Astrocyte (in vitro differentiated cells and primary cell): ENCODE measurements around the gene PTGER4. TPM values are rescaled to one million over a fixed set of nuclear protein-coding genes. Genes with fewer than 3 reads are reported as not detected.

Experiments used
- DNase-seq: peaks from one replicate; pipeline ENCODE4 v3.0.0-alpha.2; 2010; ENCODE audit warnings: low read depth
- FAIRE-seq: peaks from 2 replicates; lab custom pipeline; 2011; peaks lifted over from hg19 to GRCh38; lab: Jason Lieb, UNC
- H2AFZ ChIP-seq: 2 replicates; pipeline ENCODE4 v1.6.0; 2012; ENCODE audit warnings: low read depth, low read length, inconsistent platforms
- H3K27ac ChIP-seq: 2 replicates; pipeline ENCODE4 v1.5.1; 2011; ENCODE audit warnings: low read depth, low read length, inconsistent platforms
- H3K27me3 ChIP-seq: 2 replicates; pipeline ENCODE4 v1.6.0; 2011; ENCODE audit warnings: low read length, inconsistent platforms; ENCODE audit not compliant: insufficient read depth
- H3K36me3 ChIP-seq: 2 replicates; pipeline ENCODE4 v1.5.1; 2011; ENCODE audit warnings: low read length, inconsistent platforms; ENCODE audit not compliant: insufficient read depth
- H3K4me1 ChIP-seq: 2 replicates; pipeline ENCODE4 v1.5.1; 2011; ENCODE audit warnings: low read length, inconsistent platforms; ENCODE audit not compliant: insufficient read depth
- H3K4me2 ChIP-seq: 2 replicates; pipeline ENCODE4 v1.6.0; 2012; ENCODE audit warnings: low read length, inconsistent platforms
- H3K4me3 ChIP-seq: 2 replicates; pipeline ENCODE4 v1.5.1; 2011; ENCODE audit warnings: low read depth, mild to moderate bottlenecking, low read length, inconsistent platforms; ENCODE audit not compliant: insufficient read depth
- H3K79me2 ChIP-seq: 2 replicates; pipeline ENCODE4 v1.6.0; 2012; ENCODE audit warnings: mild to moderate bottlenecking, low read length, inconsistent platforms; ENCODE audit not compliant: insufficient read depth
- H3K9ac ChIP-seq: 2 replicates; pipeline ENCODE4 v1.6.0; 2012; ENCODE audit warnings: mild to moderate bottlenecking, low read length, inconsistent platforms
- H3K9me3 ChIP-seq: 2 replicates; pipeline ENCODE4 v1.5.1; 2012; ENCODE audit warnings: low read depth, mild to moderate bottlenecking, low read length, inconsistent platforms; ENCODE audit not compliant: insufficient read depth
- H4K20me1 ChIP-seq: 2 replicates; pipeline ENCODE4 v1.6.0; 2012; ENCODE audit warnings: low read length, inconsistent platforms; ENCODE audit not compliant: insufficient read depth
- H3K27ac Mint-ChIP-seq: one replicate; pipeline ENCODE4 v1.8.0; 2021; ENCODE audit warnings: mild to moderate bottlenecking, mixed read lengths; ENCODE audit not compliant: unreplicated experiment
- H3K27me3 Mint-ChIP-seq: one replicate; pipeline ENCODE4 v1.8.0; 2021; ENCODE audit warnings: low read depth, mixed read lengths; ENCODE audit not compliant: unreplicated experiment
- H3K36me3 Mint-ChIP-seq: one replicate; pipeline ENCODE4 v1.8.0; 2021; ENCODE audit warnings: low read depth, mixed read lengths; ENCODE audit not compliant: unreplicated experiment
- H3K4me1 Mint-ChIP-seq: one replicate; pipeline ENCODE4 v1.8.0; 2021; ENCODE audit warnings: low read depth, mixed read lengths; ENCODE audit not compliant: unreplicated experiment
- H3K4me3 Mint-ChIP-seq: one replicate; pipeline ENCODE4 v1.8.0; 2021; ENCODE audit warnings: mild to moderate bottlenecking, moderate library complexity, mixed read lengths; ENCODE audit not compliant: unreplicated experiment
- H3K9me3 Mint-ChIP-seq: one replicate; pipeline ENCODE4 v1.8.0; 2021; ENCODE audit warnings: mild to moderate bottlenecking, mixed read lengths; ENCODE audit not compliant: unreplicated experiment
- EZH2 ChIP-seq: IDR thresholded peaks from 2 replicates; pipeline ENCODE4 v1.6.1; 2012; ENCODE audit warnings: mild to moderate bottlenecking, low read length, inconsistent platforms; ENCODE audit not compliant: insufficient read depth
- total RNA-seq: library from RNA; stranded (reverse); gene quantifications from 2 replicates; pipeline ENCODE4 v1.2.1, GENCODE V29; 2021
- TF ChIP-seq, protein P1 (sequence below): IDR thresholded peaks from 2 replicates; pipeline ENCODE4 v1.5.1; 2011; ENCODE audit warnings: low read depth, mild to moderate bottlenecking, inconsistent platforms, low read length, moderate library complexity; ENCODE audit not compliant: insufficient read depth

The PTGER4 gene
- total RNA-seq, 1 donor from 2014 or later: 8.6 TPM

DNA sequence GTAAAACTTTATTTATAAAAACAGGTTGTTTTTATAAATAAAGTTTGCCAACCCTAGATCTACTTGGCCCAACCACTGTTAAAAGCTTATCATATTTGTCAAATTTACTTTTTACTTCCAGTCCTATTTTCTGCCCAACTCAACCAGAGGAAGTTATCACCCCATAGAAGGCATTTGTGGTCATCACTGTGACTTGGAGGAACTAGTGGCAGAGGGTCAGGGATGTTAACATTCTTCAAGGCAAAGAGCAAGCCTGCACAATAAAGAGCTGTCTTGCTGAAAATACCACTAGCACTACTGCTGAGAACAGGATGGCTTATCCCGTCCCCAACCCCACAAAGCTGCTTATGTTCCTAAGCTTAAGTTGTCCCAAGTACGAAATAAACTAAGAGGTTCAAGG is 53.7 kb downstream of the PTGER4 start:
- Mint-ChIP-seq H3K4me1 (peaks cover 23% of the 10 kb centered on the region), H3K27ac (no peak overlapping the region), H3K36me3 (no peaks in the 10 kb centered on the region), H3K9me3 (no peaks in the 10 kb centered on the region), H3K4me3 (no peak overlapping the region), H3K27me3 (no peaks in the 10 kb centered on the region)
- DNase-seq: no peak
- TF ChIP-seq EZH2: no peak
- TF ChIP-seq, protein P1, sequence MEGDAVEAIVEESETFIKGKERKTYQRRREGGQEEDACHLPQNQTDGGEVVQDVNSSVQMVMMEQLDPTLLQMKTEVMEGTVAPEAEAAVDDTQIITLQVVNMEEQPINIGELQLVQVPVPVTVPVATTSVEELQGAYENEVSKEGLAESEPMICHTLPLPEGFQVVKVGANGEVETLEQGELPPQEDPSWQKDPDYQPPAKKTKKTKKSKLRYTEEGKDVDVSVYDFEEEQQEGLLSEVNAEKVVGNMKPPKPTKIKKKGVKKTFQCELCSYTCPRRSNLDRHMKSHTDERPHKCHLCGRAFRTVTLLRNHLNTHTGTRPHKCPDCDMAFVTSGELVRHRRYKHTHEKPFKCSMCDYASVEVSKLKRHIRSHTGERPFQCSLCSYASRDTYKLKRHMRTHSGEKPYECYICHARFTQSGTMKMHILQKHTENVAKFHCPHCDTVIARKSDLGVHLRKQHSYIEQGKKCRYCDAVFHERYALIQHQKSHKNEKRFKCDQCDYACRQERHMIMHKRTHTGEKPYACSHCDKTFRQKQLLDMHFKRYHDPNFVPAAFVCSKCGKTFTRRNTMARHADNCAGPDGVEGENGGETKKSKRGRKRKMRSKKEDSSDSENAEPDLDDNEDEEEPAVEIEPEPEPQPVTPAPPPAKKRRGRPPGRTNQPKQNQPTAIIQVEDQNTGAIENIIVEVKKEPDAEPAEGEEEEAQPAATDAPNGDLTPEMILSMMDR: no peak
- Histone ChIP-seq H3K9ac (no peak overlapping the region), H3K36me3 (no peaks in the 10 kb centered on the region), H3K79me2 (no peaks in the 10 kb centered on the region), H3K4me1 (peaks cover 22% of the 10 kb centered on the region), H4K20me1 (no peaks in the 10 kb centered on the region), H3K4me2 (no peak overlapping the region), H3K4me3 (no peak overlapping the region), H3K9me3 (no peaks in the 10 kb centered on the region), H3K27ac (no peak overlapping the region), H3K27me3 (no peaks in the 10 kb centered on the region), H2AFZ (no peak overlapping the region)
- no peak for FAIRE-seq

DNA sequence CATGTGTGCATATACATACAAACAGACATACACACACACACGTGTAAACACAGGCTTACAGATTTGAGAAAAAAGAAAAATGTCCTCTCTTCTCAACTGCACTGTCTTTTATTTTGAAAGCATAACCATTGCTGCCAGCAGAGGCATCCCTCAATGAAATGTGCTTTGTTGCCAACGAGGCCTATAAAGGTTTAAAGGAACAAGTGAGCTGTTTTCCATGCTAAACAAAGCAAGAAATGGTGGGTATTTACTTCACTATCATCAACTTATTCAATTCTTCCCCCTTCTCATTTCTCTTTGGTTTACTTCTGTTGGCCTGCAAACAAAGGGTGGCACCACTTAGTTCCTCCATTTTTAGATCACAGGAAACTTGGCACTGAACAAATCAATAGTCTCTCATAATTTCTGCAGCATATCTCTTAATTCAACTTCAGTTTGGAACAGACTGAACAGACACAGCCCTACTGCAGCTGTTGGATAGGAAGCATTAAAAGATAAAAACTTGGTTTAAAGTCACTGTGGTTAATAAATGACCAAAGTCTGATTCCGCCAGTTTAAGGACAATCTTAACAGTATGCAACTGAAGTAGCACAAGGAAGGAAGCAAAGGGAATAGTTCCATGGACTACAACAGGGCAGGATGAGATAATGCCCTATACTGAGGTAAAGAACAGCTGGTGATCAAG is 54.3 kb downstream of the PTGER4 start:
- DNase-seq (no peak), FAIRE-seq (no peak)
- Mint-ChIP-seq H3K4me3 (no peak overlapping the region), H3K4me1 (peaks cover 23% of the 10 kb centered on the region), H3K27me3 (no peaks in the 10 kb centered on the region), H3K36me3 (no peaks in the 10 kb centered on the region), H3K27ac (no peak overlapping the region), H3K9me3 (no peaks in the 10 kb centered on the region)
- no peaks in the 10 kb centered on the region for H3K79me2 ChIP-seq
- peak overlapping the region; percentile 30 for H3K9ac ChIP-seq
- H3K27ac ChIP-seq: peak overlapping the region; percentile 52
- no peaks in the 10 kb centered on the region for H3K36me3 ChIP-seq
- H3K9me3 ChIP-seq: no peaks in the 10 kb centered on the region
- H3K4me3 ChIP-seq: no peak overlapping the region
- H4K20me1 ChIP-seq: no peaks in the 10 kb centered on the region
- no peak for TF ChIP-seq EZH2
- TF ChIP-seq, protein P1: no peak
- H3K27me3 ChIP-seq: no peaks in the 10 kb centered on the region
- H2AFZ ChIP-seq: no peak overlapping the region
- H3K4me1 ChIP-seq: peaks cover 22% of the 10 kb centered on the region
- H3K4me2 ChIP-seq: peak overlapping the region; percentile 40

- peak overlapping the region; percentile 66 for H3K27ac ChIP-seq
- H3K4me1 Mint-ChIP-seq: peaks cover 23% of the 10 kb centered on the region
- no peaks in the 10 kb centered on the region for H3K9me3 Mint-ChIP-seq
- H3K4me3 ChIP-seq: no peak overlapping the region
- peak; percentile 75 for DNase-seq
- H3K27me3 ChIP-seq: no peaks in the 10 kb centered on the region
- H3K36me3 ChIP-seq: no peaks in the 10 kb centered on the region
- peaks cover 2% of the 10 kb centered on the region for H3K9me3 ChIP-seq
- no peaks in the 10 kb centered on the region for H3K79me2 ChIP-seq
- H3K9ac ChIP-seq: peak overlapping the region; percentile 44
- H3K4me1 ChIP-seq: peaks cover 22% of the 10 kb centered on the region
- H3K36me3 Mint-ChIP-seq: peaks cover 4% of the 10 kb centered on the region
- no peaks in the 10 kb centered on the region for H4K20me1 ChIP-seq
- H3K4me2 ChIP-seq: peak overlapping the region; percentile 40
- no peaks in the 10 kb centered on the region for H3K27me3 Mint-ChIP-seq
- no peak for TF ChIP-seq EZH2
- TF ChIP-seq, protein P1: no peak
- H3K27ac Mint-ChIP-seq: peak overlapping the region; percentile 9
- FAIRE-seq: peak; percentile 32
- H3K4me3 Mint-ChIP-seq: peak overlapping the region; percentile 17
- no peak overlapping the region for H2AFZ ChIP-seq
These were observed 55.3 kb downstream of the PTGER4 start for GRCh38 chr5:40734986-40735385.
